OCI-LY3 (cell line): ENCODE data around the gene TMEM123.

Experiments
- EZH2phosphoT487 ChIP-seq: fragments of 200-600 bp; shearing (Covaris generic); IDR thresholded peaks from 2 replicates; pipeline ENCODE4 v1.6.1; 2018; ENCODE audit warnings: antibody characterized with exemption, mixed run types, low read depth
- TF ChIP-seq, protein P1 (sequence below): fragments of 200-600, 300-600 bp; sonication (generic); IDR thresholded peaks from 2 replicates; pipeline ENCODE4 v1.5.1; 2014; ENCODE audit warnings: antibody characterized with exemption, low read length, low read depth

DNA sequence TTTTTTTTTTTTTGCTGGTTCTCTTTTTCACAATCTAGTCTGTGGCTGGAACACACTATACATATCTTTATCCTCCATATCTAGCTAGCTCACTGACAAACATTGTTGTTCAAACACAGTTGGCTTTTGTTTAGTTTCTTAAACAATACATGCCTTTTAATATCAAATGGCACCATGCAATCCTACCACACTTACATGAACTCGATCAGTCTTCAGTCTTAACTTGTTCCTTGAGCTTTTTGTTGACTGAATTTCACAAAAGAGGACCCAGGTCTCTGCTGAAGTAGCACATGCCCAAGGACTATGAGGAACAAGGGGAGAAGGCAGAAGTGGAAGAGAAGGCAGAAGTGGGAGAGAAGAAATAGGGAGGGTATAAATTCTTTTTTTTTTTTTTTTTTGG lies 25.5 kb downstream of the TMEM123 start:
- TF ChIP-seq, protein P1, sequence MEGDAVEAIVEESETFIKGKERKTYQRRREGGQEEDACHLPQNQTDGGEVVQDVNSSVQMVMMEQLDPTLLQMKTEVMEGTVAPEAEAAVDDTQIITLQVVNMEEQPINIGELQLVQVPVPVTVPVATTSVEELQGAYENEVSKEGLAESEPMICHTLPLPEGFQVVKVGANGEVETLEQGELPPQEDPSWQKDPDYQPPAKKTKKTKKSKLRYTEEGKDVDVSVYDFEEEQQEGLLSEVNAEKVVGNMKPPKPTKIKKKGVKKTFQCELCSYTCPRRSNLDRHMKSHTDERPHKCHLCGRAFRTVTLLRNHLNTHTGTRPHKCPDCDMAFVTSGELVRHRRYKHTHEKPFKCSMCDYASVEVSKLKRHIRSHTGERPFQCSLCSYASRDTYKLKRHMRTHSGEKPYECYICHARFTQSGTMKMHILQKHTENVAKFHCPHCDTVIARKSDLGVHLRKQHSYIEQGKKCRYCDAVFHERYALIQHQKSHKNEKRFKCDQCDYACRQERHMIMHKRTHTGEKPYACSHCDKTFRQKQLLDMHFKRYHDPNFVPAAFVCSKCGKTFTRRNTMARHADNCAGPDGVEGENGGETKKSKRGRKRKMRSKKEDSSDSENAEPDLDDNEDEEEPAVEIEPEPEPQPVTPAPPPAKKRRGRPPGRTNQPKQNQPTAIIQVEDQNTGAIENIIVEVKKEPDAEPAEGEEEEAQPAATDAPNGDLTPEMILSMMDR, result no peak
- TF ChIP-seq EZH2phosphoT487, result no peak
